HepG2 (cell line): ENCODE data around the gene IPP. TPM values are rescaled to one million over a fixed set of nuclear protein-coding genes. Genes with fewer than 3 reads are reported as not detected.

Experiments used
- ASH2L ChIP-seq: fragments of 300-600, 200-600 bp; sonication (generic); IDR thresholded peaks from 2 replicates; pipeline ENCODE4 v1.7.0; 2017; ENCODE audit warnings: low read depth, mild to moderate bottlenecking, moderate library complexity, mixed read lengths, low read length; ENCODE audit not compliant: insufficient read length
- DNMT3B ChIP-seq: conservative IDR thresholded peaks from 2 replicates; pipeline ENCODE4 v1.6.1; 2016; ENCODE audit warnings: missing biosample characterization, control low read depth
- NR2C2 ChIP-seq: sonication (generic); formaldehyde crosslinking; IDR thresholded peaks from 2 replicates; pipeline ENCODE4 v1.4.0; 2020; ENCODE audit warnings: missing genetic modification reagents, mild to moderate bottlenecking, moderate library complexity, borderline replicate concordance
- RXRB ChIP-seq: IDR thresholded peaks from 2 replicates; pipeline ENCODE4 v1.6.1; 2016; ENCODE audit warnings: borderline replicate concordance, missing genetic modification reagents, missing compliant biosample characterization
- SOX6 ChIP-seq, 2 experiments: fragments of 450-650 bp in 1 of 2; sonication (generic) in 1 of 2; formaldehyde crosslinking in 1 of 2; IDR thresholded peaks; 2 replicates each; pipeline versions ENCODE4 v1.4.0 to v1.6.1; 2017 to 2020; ENCODE audit warnings: antibody characterized with exemption in 1 of 2, mild to moderate bottlenecking in 1 of 2, missing genetic modification reagents in 1 of 2
- ZNF224 ChIP-seq: sonication (generic); formaldehyde crosslinking; IDR thresholded peaks from 2 replicates; pipeline ENCODE4 v1.5.0; 2020; ENCODE audit warnings: mild to moderate bottlenecking, missing genetic modification reagents
- ZNF564 ChIP-seq: sonication (generic); formaldehyde crosslinking; IDR thresholded peaks from 2 replicates; pipeline ENCODE4 v1.8.1; 2023; ENCODE audit warnings: mild to moderate bottlenecking, missing genetic modification reagents
- ZNF781 ChIP-seq: sonication (generic); formaldehyde crosslinking; IDR thresholded peaks from 2 replicates; pipeline ENCODE4 v1.5.1; 2020; ENCODE audit warnings: borderline replicate concordance, mild to moderate bottlenecking, missing genetic modification reagents; ENCODE audit errors: not compliant biosample characterization
- ZSCAN31 ChIP-seq: sonication (generic); formaldehyde crosslinking; IDR thresholded peaks from 2 replicates; pipeline ENCODE4 v1.5.0; 2020; ENCODE audit warnings: low read depth, mild to moderate bottlenecking, missing genetic modification reagents
- polyA plus RNA-seq, 8 experiments: library from polyadenylated mRNA; depleted of rRNA in 3 of 8; stranded (reverse) in 7 of 8; unstranded in 1 of 8; fragments of >200 nt; fragmentation: Illumina TruSeq in 4 of 8; extraction: Trizol in 4 of 8; gene quantifications; 2 replicates each; pipeline versions ENCODE4 v1.2.1 to v1.2.3, GENCODE V29; 2011 to 2016; ENCODE audit warnings: low read depth in 4 of 8, missing spikeins in 1 of 8, mixed read lengths in 1 of 8; ENCODE audit not compliant: insufficient read depth in 1 of 8
- total RNA-seq, 5 experiments: library from RNA; depleted of rRNA; stranded (reverse); fragments of >200 nt; fragmentation: Illumina TruSeq; extraction: Trizol; gene quantifications; 2 replicates each; pipeline ENCODE4 v1.2.3, GENCODE V29; 2016; ENCODE audit warnings: low read depth in 1 of 5
- TF ChIP-seq, protein P1 (sequence below): sonication (generic); formaldehyde crosslinking; IDR thresholded peaks from 2 replicates; pipeline ENCODE4 v1.4.0; 2020; ENCODE audit warnings: mild to moderate bottlenecking, missing genetic modification reagents
- TF ChIP-seq, protein P2 (sequence below): sonication (generic); formaldehyde crosslinking; IDR thresholded peaks from 2 replicates; pipeline ENCODE4 v1.4.0; 2020; ENCODE audit warnings: missing genetic modification reagents, borderline replicate concordance
- TF ChIP-seq, protein P3 (sequence below): sonication (generic); formaldehyde crosslinking; IDR thresholded peaks from 2 replicates; pipeline ENCODE4 v1.5.1; 2020; ENCODE audit warnings: mild to moderate bottlenecking, missing genetic modification reagents
- TF ChIP-seq, protein P4 (sequence below): sonication (generic); formaldehyde crosslinking; IDR thresholded peaks from 2 replicates; pipeline ENCODE4 v1.5.0; 2020; ENCODE audit warnings: mild to moderate bottlenecking, missing genetic modification reagents, borderline replicate concordance

Gene IPP
- total and polyA plus RNA-seq, 2 of the 13 experiments (the other 11 are each of a cell fraction or from before 2014, with no cell fraction given) = 3.0 to 9.7 TPM

DNA sequence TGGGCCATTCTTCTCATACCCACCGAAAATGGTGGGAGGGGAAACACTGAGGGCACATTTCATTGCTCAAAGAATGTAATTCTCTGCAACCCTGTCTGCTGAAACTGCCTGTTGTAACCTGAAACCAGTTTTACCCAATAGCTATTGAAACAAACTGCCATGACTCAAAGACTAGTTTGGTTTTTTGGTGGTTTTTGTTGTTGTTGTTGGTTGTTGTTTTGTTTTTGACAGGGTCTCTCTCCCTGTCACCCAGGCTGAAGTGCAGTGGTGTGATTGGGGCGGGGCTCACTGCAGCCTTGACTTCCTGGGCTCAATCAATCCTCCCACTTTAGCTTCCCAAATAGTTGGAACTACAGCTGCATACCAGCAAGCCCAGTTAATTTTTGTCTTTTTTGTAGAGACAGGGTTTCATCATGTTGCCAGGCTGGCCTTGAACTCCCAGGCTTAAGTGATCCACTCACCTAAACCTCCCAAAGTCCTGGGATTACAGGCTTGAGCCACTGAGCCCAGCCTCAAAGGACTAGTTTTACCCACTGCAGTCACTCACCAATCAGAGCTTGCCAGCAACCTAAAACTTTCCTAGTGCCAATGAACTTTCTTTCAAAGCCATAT lies 2.1 kb upstream of the IPP start (continued):
- TF ChIP-seq RXRB (0 out of 2 replicates have a peak, but pooled peaks have one; percentile 13), DNMT3B (CRISPR knock-in tag) (no peak), NR2C2 (CRISPR knock-in tag) (peak; percentile 73), ASH2L (peak; percentile 46), ZSCAN31 (peak; percentile 41; the same call in 1 of the 2 replicates), ZNF781 (peak; percentile 75), ZNF564 (CRISPR knock-in tag) (0 out of 2 replicates have a peak, but pooled peaks have one; percentile 36), SOX6 (IDR thresholded peaks at IDR 0.05) (no peak), SOX6 (CRISPR knock-in tag; IDR thresholded peaks at IDR 0.05) (peak; percentile 78), ZNF224 (CRISPR knock-in tag) (peak; percentile 44; the same call in 1 of the 2 replicates)
- TF ChIP-seq, protein P1, sequence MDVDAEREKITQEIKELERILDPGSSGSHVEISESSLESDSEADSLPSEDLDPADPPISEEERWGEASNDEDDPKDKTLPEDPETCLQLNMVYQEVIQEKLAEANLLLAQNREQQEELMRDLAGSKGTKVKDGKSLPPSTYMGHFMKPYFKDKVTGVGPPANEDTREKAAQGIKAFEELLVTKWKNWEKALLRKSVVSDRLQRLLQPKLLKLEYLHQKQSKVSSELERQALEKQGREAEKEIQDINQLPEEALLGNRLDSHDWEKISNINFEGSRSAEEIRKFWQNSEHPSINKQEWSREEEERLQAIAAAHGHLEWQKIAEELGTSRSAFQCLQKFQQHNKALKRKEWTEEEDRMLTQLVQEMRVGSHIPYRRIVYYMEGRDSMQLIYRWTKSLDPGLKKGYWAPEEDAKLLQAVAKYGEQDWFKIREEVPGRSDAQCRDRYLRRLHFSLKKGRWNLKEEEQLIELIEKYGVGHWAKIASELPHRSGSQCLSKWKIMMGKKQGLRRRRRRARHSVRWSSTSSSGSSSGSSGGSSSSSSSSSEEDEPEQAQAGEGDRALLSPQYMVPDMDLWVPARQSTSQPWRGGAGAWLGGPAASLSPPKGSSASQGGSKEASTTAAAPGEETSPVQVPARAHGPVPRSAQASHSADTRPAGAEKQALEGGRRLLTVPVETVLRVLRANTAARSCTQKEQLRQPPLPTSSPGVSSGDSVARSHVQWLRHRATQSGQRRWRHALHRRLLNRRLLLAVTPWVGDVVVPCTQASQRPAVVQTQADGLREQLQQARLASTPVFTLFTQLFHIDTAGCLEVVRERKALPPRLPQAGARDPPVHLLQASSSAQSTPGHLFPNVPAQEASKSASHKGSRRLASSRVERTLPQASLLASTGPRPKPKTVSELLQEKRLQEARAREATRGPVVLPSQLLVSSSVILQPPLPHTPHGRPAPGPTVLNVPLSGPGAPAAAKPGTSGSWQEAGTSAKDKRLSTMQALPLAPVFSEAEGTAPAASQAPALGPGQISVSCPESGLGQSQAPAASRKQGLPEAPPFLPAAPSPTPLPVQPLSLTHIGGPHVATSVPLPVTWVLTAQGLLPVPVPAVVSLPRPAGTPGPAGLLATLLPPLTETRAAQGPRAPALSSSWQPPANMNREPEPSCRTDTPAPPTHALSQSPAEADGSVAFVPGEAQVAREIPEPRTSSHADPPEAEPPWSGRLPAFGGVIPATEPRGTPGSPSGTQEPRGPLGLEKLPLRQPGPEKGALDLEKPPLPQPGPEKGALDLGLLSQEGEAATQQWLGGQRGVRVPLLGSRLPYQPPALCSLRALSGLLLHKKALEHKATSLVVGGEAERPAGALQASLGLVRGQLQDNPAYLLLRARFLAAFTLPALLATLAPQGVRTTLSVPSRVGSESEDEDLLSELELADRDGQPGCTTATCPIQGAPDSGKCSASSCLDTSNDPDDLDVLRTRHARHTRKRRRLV = 0 out of 2 replicates have a peak, but pooled peaks have one; percentile 34
- TF ChIP-seq, protein P2, sequence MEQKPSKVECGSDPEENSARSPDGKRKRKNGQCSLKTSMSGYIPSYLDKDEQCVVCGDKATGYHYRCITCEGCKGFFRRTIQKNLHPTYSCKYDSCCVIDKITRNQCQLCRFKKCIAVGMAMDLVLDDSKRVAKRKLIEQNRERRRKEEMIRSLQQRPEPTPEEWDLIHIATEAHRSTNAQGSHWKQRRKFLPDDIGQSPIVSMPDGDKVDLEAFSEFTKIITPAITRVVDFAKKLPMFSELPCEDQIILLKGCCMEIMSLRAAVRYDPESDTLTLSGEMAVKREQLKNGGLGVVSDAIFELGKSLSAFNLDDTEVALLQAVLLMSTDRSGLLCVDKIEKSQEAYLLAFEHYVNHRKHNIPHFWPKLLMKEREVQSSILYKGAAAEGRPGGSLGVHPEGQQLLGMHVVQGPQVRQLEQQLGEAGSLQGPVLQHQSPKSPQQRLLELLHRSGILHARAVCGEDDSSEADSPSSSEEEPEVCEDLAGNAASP (CRISPR knock-in tag) = peak; percentile 38; the same call in 1 of the 2 replicates
- TF ChIP-seq, protein P3, sequence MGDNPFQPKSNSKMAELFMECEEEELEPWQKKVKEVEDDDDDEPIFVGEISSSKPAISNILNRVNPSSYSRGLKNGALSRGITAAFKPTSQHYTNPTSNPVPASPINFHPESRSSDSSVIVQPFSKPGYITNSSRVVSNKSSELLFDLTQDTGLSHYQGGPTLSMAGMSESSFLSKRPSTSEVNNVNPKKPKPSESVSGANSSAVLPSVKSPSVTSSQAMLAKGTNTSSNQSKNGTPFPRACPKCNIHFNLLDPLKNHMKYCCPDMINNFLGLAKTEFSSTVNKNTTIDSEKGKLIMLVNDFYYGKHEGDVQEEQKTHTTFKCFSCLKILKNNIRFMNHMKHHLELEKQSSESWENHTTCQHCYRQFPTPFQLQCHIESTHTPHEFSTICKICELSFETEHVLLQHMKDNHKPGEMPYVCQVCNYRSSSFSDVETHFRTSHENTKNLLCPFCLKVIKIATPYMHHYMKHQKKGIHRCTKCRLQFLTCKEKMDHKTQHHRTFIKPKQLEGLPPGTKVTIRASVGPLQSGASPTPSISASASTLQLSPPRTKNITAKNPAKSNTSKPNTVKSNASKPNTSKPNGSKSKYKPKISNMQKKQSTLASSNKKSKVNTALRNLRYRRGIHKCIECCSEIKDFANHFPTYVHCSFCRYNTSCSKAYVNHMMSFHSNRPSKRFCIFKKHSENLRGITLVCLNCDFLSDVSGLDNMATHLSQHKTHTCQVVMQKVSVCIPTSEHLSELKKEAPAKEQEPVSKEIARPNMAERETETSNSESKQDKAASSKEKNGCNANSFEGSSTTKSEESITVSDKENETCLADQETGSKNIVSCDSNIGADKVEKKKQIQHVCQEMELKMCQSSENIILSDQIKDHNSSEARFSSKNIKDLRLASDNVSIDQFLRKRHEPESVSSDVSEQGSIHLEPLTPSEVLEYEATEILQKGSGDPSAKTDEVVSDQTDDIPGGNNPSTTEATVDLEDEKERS (CRISPR knock-in tag) = peak; percentile 56; the same call in 1 of the 2 replicates
- TF ChIP-seq, protein P4, sequence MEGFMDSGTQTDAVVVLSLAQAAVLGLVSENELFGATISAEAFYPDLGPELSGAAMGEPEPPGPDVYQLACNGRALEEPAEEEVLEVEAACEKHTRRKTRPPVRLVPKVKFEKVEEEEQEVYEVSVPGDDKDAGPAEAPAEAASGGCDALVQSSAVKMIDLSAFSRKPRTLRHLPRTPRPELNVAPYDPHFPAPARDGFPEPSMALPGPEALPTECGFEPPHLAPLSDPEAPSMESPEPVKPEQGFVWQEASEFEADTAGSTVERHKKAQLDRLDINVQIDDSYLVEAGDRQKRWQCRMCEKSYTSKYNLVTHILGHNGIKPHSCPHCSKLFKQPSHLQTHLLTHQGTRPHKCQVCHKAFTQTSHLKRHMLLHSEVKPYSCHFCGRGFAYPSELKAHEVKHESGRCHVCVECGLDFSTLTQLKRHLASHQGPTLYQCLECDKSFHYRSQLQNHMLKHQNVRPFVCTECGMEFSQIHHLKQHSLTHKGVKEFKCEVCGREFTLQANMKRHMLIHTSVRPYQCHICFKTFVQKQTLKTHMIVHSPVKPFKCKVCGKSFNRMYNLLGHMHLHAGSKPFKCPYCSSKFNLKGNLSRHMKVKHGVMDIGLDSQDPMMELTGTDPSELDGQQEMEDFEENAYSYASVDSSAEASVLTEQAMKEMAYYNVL (CRISPR knock-in tag) = 0 out of 2 replicates have a peak, but pooled peaks have one; percentile 32
